Erythroblast (primary cell): ENCODE data around the gene SPTLC3.

ENCODE experiments used
- GATA1 ChIP-seq: IDR thresholded peaks from 2 replicates; pipeline ENCODE4 v1.6.1; 2011; ENCODE audit warnings: low read depth, mild to moderate bottlenecking, control low read depth, low read length, moderate library complexity
- POLR2A ChIP-seq: IDR thresholded peaks from 2 replicates; pipeline ENCODE4 v1.6.1; 2011; ENCODE audit warnings: mild to moderate bottlenecking, low read length

GRCh38 chr20:13017235-13017634, 8.5 kb downstream of the SPTLC3 start:
- no peak for TF ChIP-seq POLR2A
- TF ChIP-seq GATA1, result no peak
